HepG2 (cell line): ENCODE measurements around the gene EPS8L3. TPM values are rescaled to one million over a fixed set of nuclear protein-coding genes. Genes with fewer than 3 reads are reported as not detected.

Experiments
- BHLHE40 ChIP-seq: IDR thresholded peaks from 2 replicates; pipeline ENCODE4 v1.6.1; 2011; ENCODE audit warnings: low read length, improper control_type of control experiment
- ETV6 ChIP-seq: sonication (generic); formaldehyde crosslinking; conservative IDR thresholded peaks from 2 replicates; pipeline ENCODE4 v1.4.0; 2020; ENCODE audit warnings: missing genetic modification reagents
- JUND ChIP-seq: sonication (generic); formaldehyde crosslinking; IDR thresholded peaks from 2 replicates; pipeline ENCODE4 v1.8.0; 2022; ENCODE audit warnings: mild to moderate bottlenecking, missing genetic modification reagents
- KLF12 ChIP-seq: sonication (generic); formaldehyde crosslinking; IDR thresholded peaks from 2 replicates; pipeline ENCODE4 v1.4.0; 2020; ENCODE audit warnings: missing genetic modification reagents, borderline replicate concordance
- MAFF ChIP-seq: IDR thresholded peaks from 2 replicates; pipeline ENCODE4 v1.6.1; 2011; ENCODE audit warnings: low read depth, low read length, improper control_type of control experiment
- RBAK ChIP-seq: sonication (generic); formaldehyde crosslinking; IDR thresholded peaks from 2 replicates; pipeline ENCODE4 v1.5.1; 2020; ENCODE audit warnings: mild to moderate bottlenecking, missing genetic modification reagents
- SKI ChIP-seq: fragments of 450-650 bp; IDR thresholded peaks from one replicate; pipeline ENCODE4 v1.6.1; 2018; ENCODE audit warnings: mild to moderate bottlenecking; ENCODE audit not compliant: partially characterized antibody
- SMAD1 ChIP-seq: sonication (generic); formaldehyde crosslinking; IDR thresholded peaks from 2 replicates; pipeline ENCODE4 v1.4.0; 2020; ENCODE audit warnings: missing genetic modification reagents, low read depth, mild to moderate bottlenecking, borderline replicate concordance
- SP5 ChIP-seq: IDR thresholded peaks from 2 replicates; pipeline ENCODE4 v1.6.1; 2016; ENCODE audit warnings: low read depth, borderline replicate concordance
- ZFP36L1 ChIP-seq: sonication (generic); formaldehyde crosslinking; IDR thresholded peaks from 2 replicates; pipeline ENCODE4 v1.8.0; 2022; ENCODE audit warnings: mild to moderate bottlenecking, missing genetic modification reagents, moderate library complexity
- ZMYM2 ChIP-seq: sonication (generic); formaldehyde crosslinking; IDR thresholded peaks from 2 replicates; pipeline ENCODE4 v1.8.0; 2022; ENCODE audit warnings: mild to moderate bottlenecking, missing genetic modification reagents
- ZNF577 ChIP-seq: sonication (generic); formaldehyde crosslinking; IDR thresholded peaks from 2 replicates; pipeline ENCODE4 v1.4.0; 2020; ENCODE audit warnings: mild to moderate bottlenecking, low read depth, missing genetic modification reagents, borderline replicate concordance
- ZNF703 ChIP-seq: sonication (generic); formaldehyde crosslinking; IDR thresholded peaks from 2 replicates; pipeline ENCODE4 v1.5.1; 2020; ENCODE audit warnings: missing genetic modification reagents, mild to moderate bottlenecking, moderate library complexity, borderline replicate concordance
- ZNF777 ChIP-seq: sonication (generic); formaldehyde crosslinking; IDR thresholded peaks from 2 replicates; pipeline ENCODE4 v1.4.0; 2020; ENCODE audit warnings: missing genetic modification reagents
- polyA plus RNA-seq, 8 experiments: library from polyadenylated mRNA; depleted of rRNA in 3 of 8; stranded (reverse) in 7 of 8; unstranded in 1 of 8; fragments of >200 nt; fragmentation: Illumina TruSeq in 4 of 8; extraction: Trizol in 4 of 8; gene quantifications; 2 replicates each; pipeline versions ENCODE4 v1.2.1 to v1.2.3, GENCODE V29; 2011 to 2016; ENCODE audit warnings: low read depth in 4 of 8, missing spikeins in 1 of 8, mixed read lengths in 1 of 8; ENCODE audit not compliant: insufficient read depth in 1 of 8
- total RNA-seq, 5 experiments: library from RNA; depleted of rRNA; stranded (reverse); fragments of >200 nt; fragmentation: Illumina TruSeq; extraction: Trizol; gene quantifications; 2 replicates each; pipeline ENCODE4 v1.2.3, GENCODE V29; 2016; ENCODE audit warnings: low read depth in 1 of 5
- TF ChIP-seq, protein P1 (sequence below): IDR thresholded peaks from 2 replicates; pipeline ENCODE4 v1.6.1; 2016; ENCODE audit warnings: missing compliant biosample characterization, missing genetic modification reagents, borderline replicate concordance
- TF ChIP-seq, protein P2 (sequence below): IDR thresholded peaks from 2 replicates; pipeline ENCODE4 v1.6.1; 2016; ENCODE audit warnings: mild to moderate bottlenecking
- TF ChIP-seq, protein P3 (sequence below), 2 experiments: sonication (generic) in 1 of 2; formaldehyde crosslinking in 1 of 2; IDR thresholded peaks; 2 replicates each; pipeline versions ENCODE4 v1.6.1 to v1.9.0; 2014 to 2022; ENCODE audit warnings: antibody characterized with exemption in 1 of 2, borderline replicate concordance in 1 of 2, inconsistent platforms in 1 of 2, low read depth in 1 of 2, missing genetic modification reagents in 1 of 2

Gene EPS8L3
- total and polyA plus RNA-seq, 2 of the 13 experiments (the other 11 are each of a cell fraction or from before 2014, with no cell fraction given), result 18.2 to 106 TPM

DNA sequence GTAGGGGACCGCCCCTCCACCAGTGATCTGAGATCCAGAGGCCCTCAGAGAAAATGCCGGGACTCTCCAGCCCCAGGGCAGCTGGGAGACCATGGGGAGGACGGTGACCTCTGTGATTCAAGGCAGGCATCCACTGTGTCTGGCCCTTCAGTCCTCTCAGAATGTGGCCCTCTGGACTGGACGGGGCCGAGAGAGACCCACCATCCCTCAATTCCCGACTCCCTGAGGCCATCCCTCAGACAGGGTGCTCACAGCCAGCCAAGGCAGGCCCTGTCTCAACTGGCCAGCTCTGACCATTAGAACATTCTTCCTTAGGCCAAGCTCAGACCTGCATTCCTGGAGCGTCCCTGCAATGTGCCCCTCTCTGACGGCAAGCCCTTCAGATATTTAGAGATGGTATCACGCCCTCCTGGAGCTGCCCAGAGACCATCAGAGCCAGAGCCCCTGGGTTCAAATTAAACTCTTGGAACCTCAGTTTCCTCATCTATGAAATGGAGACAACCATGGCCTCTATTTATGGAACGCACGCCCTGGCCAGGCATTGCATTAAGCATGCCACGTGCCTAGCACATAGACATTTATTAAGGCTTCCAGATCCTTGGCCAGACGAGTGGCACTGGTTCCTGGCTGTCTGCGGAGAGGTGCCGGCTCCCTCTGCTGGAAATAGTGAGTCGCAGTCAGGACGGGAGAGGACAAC lies 9.6 kb upstream of the EPS8L3 start (continued):
- TF ChIP-seq, protein P1, sequence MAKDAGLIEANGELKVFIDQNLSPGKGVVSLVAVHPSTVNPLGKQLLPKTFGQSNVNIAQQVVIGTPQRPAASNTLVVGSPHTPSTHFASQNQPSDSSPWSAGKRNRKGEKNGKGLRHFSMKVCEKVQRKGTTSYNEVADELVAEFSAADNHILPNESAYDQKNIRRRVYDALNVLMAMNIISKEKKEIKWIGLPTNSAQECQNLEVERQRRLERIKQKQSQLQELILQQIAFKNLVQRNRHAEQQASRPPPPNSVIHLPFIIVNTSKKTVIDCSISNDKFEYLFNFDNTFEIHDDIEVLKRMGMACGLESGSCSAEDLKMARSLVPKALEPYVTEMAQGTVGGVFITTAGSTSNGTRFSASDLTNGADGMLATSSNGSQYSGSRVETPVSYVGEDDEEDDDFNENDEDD, result no peak
- TF ChIP-seq, protein P2, sequence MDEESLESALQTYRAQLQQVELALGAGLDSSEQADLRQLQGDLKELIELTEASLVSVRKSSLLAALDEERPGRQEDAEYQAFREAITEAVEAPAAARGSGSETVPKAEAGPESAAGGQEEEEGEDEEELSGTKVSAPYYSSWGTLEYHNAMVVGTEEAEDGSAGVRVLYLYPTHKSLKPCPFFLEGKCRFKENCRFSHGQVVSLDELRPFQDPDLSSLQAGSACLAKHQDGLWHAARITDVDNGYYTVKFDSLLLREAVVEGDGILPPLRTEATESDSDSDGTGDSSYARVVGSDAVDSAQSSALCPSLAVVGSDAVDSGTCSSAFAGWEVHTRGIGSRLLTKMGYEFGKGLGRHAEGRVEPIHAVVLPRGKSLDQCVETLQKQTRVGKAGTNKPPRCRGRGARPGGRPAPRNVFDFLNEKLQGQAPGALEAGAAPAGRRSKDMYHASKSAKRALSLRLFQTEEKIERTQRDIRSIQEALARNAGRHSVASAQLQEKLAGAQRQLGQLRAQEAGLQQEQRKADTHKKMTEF, result peak; percentile 63; the same call in 1 of the 2 replicates
- TF ChIP-seq MAFF (no peak), ZNF777 (no peak), JUND (CRISPR knock-in tag) (no peak), RBAK (no peak), ZNF577 (no peak), BHLHE40 (peak; percentile 40; the same call in 1 of the 2 replicates), ZMYM2 (CRISPR knock-in tag) (no peak), SMAD1 (no peak), SP5 (0 out of 2 replicates have a peak, but pooled peaks have one; percentile 35), ETV6 (CRISPR knock-in tag) (no peak), SKI (peak; percentile 40), ZNF703 (CRISPR knock-in tag) (no peak), KLF12 (CRISPR knock-in tag) (no peak), ZFP36L1 (no peak)
- TF ChIP-seq, protein P3, sequence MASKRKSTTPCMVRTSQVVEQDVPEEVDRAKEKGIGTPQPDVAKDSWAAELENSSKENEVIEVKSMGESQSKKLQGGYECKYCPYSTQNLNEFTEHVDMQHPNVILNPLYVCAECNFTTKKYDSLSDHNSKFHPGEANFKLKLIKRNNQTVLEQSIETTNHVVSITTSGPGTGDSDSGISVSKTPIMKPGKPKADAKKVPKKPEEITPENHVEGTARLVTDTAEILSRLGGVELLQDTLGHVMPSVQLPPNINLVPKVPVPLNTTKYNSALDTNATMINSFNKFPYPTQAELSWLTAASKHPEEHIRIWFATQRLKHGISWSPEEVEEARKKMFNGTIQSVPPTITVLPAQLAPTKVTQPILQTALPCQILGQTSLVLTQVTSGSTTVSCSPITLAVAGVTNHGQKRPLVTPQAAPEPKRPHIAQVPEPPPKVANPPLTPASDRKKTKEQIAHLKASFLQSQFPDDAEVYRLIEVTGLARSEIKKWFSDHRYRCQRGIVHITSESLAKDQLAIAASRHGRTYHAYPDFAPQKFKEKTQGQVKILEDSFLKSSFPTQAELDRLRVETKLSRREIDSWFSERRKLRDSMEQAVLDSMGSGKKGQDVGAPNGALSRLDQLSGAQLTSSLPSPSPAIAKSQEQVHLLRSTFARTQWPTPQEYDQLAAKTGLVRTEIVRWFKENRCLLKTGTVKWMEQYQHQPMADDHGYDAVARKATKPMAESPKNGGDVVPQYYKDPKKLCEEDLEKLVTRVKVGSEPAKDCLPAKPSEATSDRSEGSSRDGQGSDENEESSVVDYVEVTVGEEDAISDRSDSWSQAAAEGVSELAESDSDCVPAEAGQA (IDR thresholded peaks at IDR 0.05; ENCODE audit: low read depth), result no peak
- TF ChIP-seq, protein P3 (CRISPR knock-in tag; IDR thresholded peaks at IDR 0.05; ENCODE audit: borderline replicate concordance), result no peak
